Esophagus muscularis mucosa (tissue), 4 donors: ENCODE measurements around the gene TMX4. TPM values are rescaled to one million over a fixed set of nuclear protein-coding genes. Genes with fewer than 3 reads are reported as not detected.

Experiments
- DNase-seq: peaks from one replicate; pipeline ENCODE4 v3.0.0-alpha.2; 2017; ENCODE audit errors: extremely low spot score
- H3K27ac ChIP-seq, 4 donors: fragments of 200-600 bp; sonication (generic); replicated peaks in 1 of 4; 1 replicate in 3 of 4; 2 replicates in 1 of 4; pipeline ENCODE4 v1.5.1; 2016 to 2019; ENCODE audit warnings: mild to moderate bottlenecking in 1 of 4
- H3K27me3 ChIP-seq, 4 donors: fragments of 200-600 bp; sonication (generic); one replicate each; pipeline versions ENCODE4 v1.5.1 to v1.6.0; 2016 to 2019
- H3K36me3 ChIP-seq, 4 donors: fragments of 200-600 bp; sonication (generic); one replicate each; pipeline ENCODE4 v1.5.1; 2016 to 2019
- H3K4me1 ChIP-seq, 4 donors: fragments of 200-600 bp; sonication (generic); one replicate each; pipeline ENCODE4 v1.5.1; 2016 to 2019
- H3K4me3 ChIP-seq, 4 donors: fragments of 200-600 bp; sonication (generic); 1 replicate in 2 of 4; 2 replicates in 2 of 4; pipeline ENCODE4 v1.5.1; 2016 to 2019; ENCODE audit warnings: mild to moderate bottlenecking in 4 of 4, moderate library complexity in 1 of 4
- H3K9me3 ChIP-seq, 4 donors: fragments of 200-600 bp; sonication (generic); 1 replicate in 3 of 4; 2 replicates in 1 of 4; pipeline ENCODE4 v1.5.1; 2016 to 2019
- EP300 ChIP-seq: sonication (generic); formaldehyde crosslinking; IDR thresholded peaks from one replicate; pipeline ENCODE4 v1.6.1; 2017; ENCODE audit warnings: antibody characterized with exemption
- POLR2A ChIP-seq: fragments of 450-650 bp; IDR thresholded peaks from one replicate; pipeline ENCODE4 v1.6.1; 2017; ENCODE audit warnings: antibody characterized with exemption, moderate library complexity, mild to moderate bottlenecking, low read depth
- POLR2AphosphoS5 ChIP-seq, 2 donors: sonication (generic); formaldehyde crosslinking; IDR thresholded peaks; one replicate each; pipeline ENCODE4 v1.6.1; 2017; ENCODE audit warnings: antibody characterized with exemption in 2 of 2
- WGBS: methylation state at CpG from one replicate; pipeline ENCODE4 v1.1.5; 2018; 5-methylcytosine and 5-hydroxymethylcytosine counted together
- intact Hi-C: fragments of 100-400 bp; cut with DNase I; formaldehyde crosslinking; loops from one replicate; pipeline ENCODE4 v1.15.1; 2023
- total RNA-seq, 4 donors: library from RNA; depleted of rRNA; stranded (reverse); fragments of >200 nt; gene quantifications; one replicate each; pipeline versions ENCODE4 v1.1.0 to v1.2.1, GENCODE V29; 2016
- TF ChIP-seq, protein P1 (sequence below), 3 experiments: fragments of 200-600 bp in 2 of 3; fragments of 450-650 bp in 1 of 3; sonication (generic) in 2 of 3; IDR thresholded peaks; one replicate each; pipeline ENCODE4 v1.5.1; 2017 to 2019; ENCODE audit warnings: antibody characterized with exemption in 3 of 3, mild to moderate bottlenecking in 2 of 3, moderate library complexity in 1 of 3

TMX4 gene
- total RNA-seq, 4 donors from 2014 or later: 48.1 to 70.6 (median 56.9) TPM

DNA sequence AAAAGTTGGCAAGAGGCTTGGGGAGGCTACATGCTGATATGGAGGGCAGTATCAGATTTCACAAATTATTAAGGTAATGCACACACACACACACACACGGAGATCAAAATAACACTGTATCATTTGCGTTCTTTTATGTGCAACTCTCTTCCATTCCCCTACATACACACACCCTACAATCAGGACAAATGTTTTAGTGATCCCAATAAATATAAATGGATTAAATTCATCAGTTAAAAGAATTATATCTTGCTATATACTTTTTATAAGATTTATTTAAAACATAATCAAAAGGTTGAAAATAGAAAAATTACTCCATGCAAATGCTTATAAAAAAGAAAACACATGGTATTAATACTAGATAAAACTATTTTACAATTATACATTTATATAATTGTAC lies 25.9 kb downstream of the TMX4 start:
- 99% methylated on average over 2 of the region's 2 CpGs for WGBS
- H3K4me3 ChIP-seq: no peak overlapping the region
- intact Hi-C loops: no loop called here
- DNase-seq: no peak
- H3K27me3 ChIP-seq: no peaks in the 10 kb centered on the region
- H3K4me1 ChIP-seq: no peaks in the 10 kb centered on the region
- H3K36me3 ChIP-seq: peaks cover 10 to 82% (median 60%) of the 10 kb centered on the region in 4 donors
- H3K27ac ChIP-seq: no peak overlapping the region
- peaks cover 0 to 6% (median 2%) of the 10 kb centered on the region in 4 donors for H3K9me3 ChIP-seq
- no peak for TF ChIP-seq EP300
- TF ChIP-seq POLR2A: no peak
- TF ChIP-seq POLR2AphosphoS5 (IDR thresholded peaks at IDR 0.05): no peak
- TF ChIP-seq, protein P1, sequence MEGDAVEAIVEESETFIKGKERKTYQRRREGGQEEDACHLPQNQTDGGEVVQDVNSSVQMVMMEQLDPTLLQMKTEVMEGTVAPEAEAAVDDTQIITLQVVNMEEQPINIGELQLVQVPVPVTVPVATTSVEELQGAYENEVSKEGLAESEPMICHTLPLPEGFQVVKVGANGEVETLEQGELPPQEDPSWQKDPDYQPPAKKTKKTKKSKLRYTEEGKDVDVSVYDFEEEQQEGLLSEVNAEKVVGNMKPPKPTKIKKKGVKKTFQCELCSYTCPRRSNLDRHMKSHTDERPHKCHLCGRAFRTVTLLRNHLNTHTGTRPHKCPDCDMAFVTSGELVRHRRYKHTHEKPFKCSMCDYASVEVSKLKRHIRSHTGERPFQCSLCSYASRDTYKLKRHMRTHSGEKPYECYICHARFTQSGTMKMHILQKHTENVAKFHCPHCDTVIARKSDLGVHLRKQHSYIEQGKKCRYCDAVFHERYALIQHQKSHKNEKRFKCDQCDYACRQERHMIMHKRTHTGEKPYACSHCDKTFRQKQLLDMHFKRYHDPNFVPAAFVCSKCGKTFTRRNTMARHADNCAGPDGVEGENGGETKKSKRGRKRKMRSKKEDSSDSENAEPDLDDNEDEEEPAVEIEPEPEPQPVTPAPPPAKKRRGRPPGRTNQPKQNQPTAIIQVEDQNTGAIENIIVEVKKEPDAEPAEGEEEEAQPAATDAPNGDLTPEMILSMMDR (IDR thresholded peaks at IDR 0.05): no peak

DNA sequence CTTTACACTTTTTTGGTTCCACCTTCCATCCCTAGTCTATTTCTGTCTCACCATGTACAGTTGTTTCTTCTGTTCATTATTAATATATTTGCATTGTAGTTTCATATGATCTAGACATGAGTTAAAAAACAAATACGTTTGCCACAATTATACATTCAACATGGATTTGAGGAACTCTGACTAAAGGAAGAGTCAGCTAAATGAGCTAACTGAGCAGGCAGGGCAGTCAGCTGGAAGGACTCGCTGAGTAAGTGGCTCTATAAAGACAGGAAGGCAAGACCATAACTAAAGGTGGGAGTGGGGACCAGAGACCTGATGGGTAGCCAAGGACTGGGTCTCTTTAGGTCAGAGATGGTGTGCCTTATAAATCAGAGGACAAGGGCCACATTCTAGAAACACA lies 26.3 kb downstream of the TMX4 start:
- peaks cover 0 to 6% (median 2%) of the 10 kb centered on the region in 4 donors for H3K9me3 ChIP-seq
- 91% methylated on average over 2 of the region's 2 CpGs for WGBS
- peaks cover 5 to 82% (median 56%) of the 10 kb centered on the region in 4 donors for H3K36me3 ChIP-seq
- H3K27ac ChIP-seq: no peak overlapping the region
- intact Hi-C loops: no loop called here
- no peak overlapping the region for H3K4me3 ChIP-seq
- no peaks in the 10 kb centered on the region for H3K27me3 ChIP-seq
- H3K4me1 ChIP-seq: no peaks in the 10 kb centered on the region
- DNase-seq: no peak
- no peak for TF ChIP-seq POLR2AphosphoS5 (IDR thresholded peaks at IDR 0.05)
- TF ChIP-seq EP300: no peak
- no peak for TF ChIP-seq POLR2A
- TF ChIP-seq, protein P1 (IDR thresholded peaks at IDR 0.05): no peak

DNA sequence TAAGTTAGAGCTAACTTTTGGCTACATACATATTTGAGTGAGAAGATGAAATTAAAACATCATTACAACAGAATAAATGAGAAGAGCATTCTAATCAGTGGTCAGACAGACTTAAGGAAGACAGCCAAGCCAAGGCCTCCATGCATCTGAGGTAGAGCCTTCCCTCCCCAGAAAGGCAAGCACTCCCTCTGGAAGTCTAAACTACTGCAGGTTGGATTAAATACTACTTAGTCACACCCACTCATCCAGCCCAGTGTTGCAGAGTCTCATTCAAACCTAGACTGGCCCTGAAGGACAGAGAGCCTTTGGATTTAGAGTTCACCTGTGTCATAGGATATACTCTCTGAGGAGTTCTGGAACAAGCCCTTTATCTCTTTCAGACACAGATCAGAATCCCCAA lies 29.2 kb downstream of the TMX4 start:
- intact Hi-C loops: no loop called here
- Histone ChIP-seq H3K9me3 (peaks cover 0 to 6% (median 2%) of the 10 kb centered on the region in 4 donors), H3K27ac (no peak overlapping the region), H3K27me3 (no peaks in the 10 kb centered on the region), H3K4me3 (no peak overlapping the region), H3K4me1 (no peaks in the 10 kb centered on the region), H3K36me3 (peaks cover 5 to 72% (median 33%) of the 10 kb centered on the region in 4 donors)
- TF ChIP-seq EP300: no peak
- no peak for TF ChIP-seq POLR2A
- TF ChIP-seq, protein P1 (IDR thresholded peaks at IDR 0.05): no peak
- TF ChIP-seq POLR2AphosphoS5 (IDR thresholded peaks at IDR 0.05): no peak
- no peak for DNase-seq

DNA sequence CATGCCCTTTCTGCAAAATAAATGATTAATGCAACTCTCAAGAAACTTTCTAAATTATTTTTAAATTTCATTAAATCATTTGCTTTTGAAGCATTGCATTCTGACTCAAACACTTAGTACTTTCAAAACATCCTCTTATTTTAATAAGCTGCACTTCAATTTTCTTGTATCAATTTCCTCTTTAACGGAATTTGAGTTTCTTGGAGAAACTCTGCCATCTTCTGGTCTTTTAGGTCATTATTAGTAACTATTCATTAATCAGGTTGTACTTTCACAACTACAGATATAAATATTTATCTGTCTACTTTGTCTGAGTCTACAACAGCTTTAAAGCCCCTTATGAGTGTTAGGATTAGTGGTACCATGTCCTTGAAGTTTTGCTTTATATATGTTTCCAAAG lies 30.2 kb downstream of the TMX4 start:
- no peak overlapping the region for H3K4me3 ChIP-seq
- H3K27me3 ChIP-seq: no peaks in the 10 kb centered on the region
- TF ChIP-seq EP300: no peak
- TF ChIP-seq, protein P1 (IDR thresholded peaks at IDR 0.05): no peak
- TF ChIP-seq POLR2AphosphoS5 (IDR thresholded peaks at IDR 0.05): no peak
- no peak for TF ChIP-seq POLR2A
- H3K36me3 ChIP-seq: peaks cover 5 to 72% (median 25%) of the 10 kb centered on the region in 4 donors
- peaks cover 0 to 6% (median 2%) of the 10 kb centered on the region in 4 donors for H3K9me3 ChIP-seq
- intact Hi-C loops: no loop called here
- no peak overlapping the region for H3K27ac ChIP-seq
- DNase-seq: no peak
- 42% methylated on average over 1 of the region's 1 CpG for WGBS
- no peaks in the 10 kb centered on the region for H3K4me1 ChIP-seq

DNA sequence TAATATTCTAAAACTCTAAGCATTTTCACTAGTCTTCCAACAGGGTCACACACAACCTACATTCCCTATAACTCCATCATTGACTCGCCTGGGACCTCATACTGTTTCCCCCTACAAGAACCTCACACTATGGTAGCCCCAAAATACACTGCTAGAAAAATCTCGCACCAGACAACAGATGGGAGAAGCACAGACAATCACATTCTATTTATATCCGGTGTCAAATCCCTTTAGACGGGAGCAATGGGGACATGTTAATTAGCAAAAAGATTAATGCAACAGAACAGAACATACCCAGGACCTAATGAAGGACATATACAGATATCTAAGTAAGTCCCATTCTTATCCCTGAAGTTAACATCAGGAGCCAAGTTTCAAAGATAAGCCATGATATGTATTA lies 33.6 kb downstream of the TMX4 start:
- TF ChIP-seq POLR2AphosphoS5 (IDR thresholded peaks at IDR 0.05) (no peak), POLR2A (no peak), EP300 (no peak)
- TF ChIP-seq, protein P1 (IDR thresholded peaks at IDR 0.05): no peak
- DNase-seq: no peak
- no peaks in the 10 kb centered on the region for H3K4me1 ChIP-seq
- peaks cover 9 to 78% (median 34%) of the 10 kb centered on the region in 4 donors for H3K36me3 ChIP-seq
- H3K4me3 ChIP-seq: no peak overlapping the region
- H3K9me3 ChIP-seq: no peaks in the 10 kb centered on the region
- intact Hi-C loops: no loop called here
- H3K27ac ChIP-seq: no peak overlapping the region
- H3K27me3 ChIP-seq: no peaks in the 10 kb centered on the region
- WGBS: 95% methylated on average over 4 of the region's 4 CpGs
